ENCODE data around the gene IQCF2.
"Not testable (repeated sequence)": the region's sequence is repeated elsewhere in the genome, so short reads cannot be mapped to it uniquely, and the experiment has no call there.

Gene IQCF2

GRCh38 chr3:51860703-51861665 lies at the start of gene IQCF2:
TSS of gene IQCF2 (plus strand) at chr3:51861615. CDS start at chr3:51861667, 52 bp downstream.
- H3K4me3 Mint-ChIP-seq: no peak within 1 kb of the TSS
- H3K4me1 Mint-ChIP-seq: no peaks in the 10 kb centered on the region
- DNase-seq (ENCODE audit: low spot score in 2 of 2) (peak in 1 of 2 donors; percentile 38), ATAC-seq (no peak)
- H3K27ac Mint-ChIP-seq: no peak within 1 kb of the TSS
- H3K36me3 Mint-ChIP-seq: no peaks in the 10 kb centered on the region
- H3K9me3 Mint-ChIP-seq: no peaks in the 10 kb centered on the region

GRCh38 chr3:51813539-51813938 lies 47.9 kb upstream of the IQCF2 start:
- Mint-ChIP-seq H3K36me3 (no peaks in the 10 kb centered on the region), H3K27ac (no peak overlapping the region), H3K4me3 (no peak overlapping the region), H3K9me3 (no peaks in the 10 kb centered on the region), H3K4me1 (peaks cover 12% of the 10 kb centered on the region)
- no peak for ATAC-seq
- DNase-seq (ENCODE audit: low spot score in 2 of 2): peak in 1 of 2 donors; percentile 40

DNA sequence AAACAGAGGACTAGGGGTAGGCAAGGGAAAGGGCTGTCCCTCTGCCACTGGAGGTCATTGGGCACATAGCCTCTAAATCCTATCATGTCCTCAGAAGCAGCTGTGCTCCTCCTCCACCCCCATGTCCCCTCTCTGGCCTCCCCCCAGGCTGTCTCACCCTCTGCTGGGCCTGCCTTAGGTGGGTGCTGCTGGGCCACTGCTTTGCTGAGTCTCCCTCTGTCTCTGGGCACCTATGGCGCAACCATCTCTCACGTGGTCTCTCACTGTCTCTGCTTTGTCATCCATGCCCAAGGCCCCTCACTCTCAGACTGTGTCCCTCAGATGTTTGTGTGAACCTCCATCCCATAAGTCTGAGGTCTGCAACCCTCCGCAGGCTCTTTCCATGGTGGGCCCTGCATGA lies 47.4 kb upstream of the IQCF2 start:
- no peak for ATAC-seq
- H3K36me3 Mint-ChIP-seq: no peaks in the 10 kb centered on the region
- no peak overlapping the region for H3K4me3 Mint-ChIP-seq
- H3K4me1 Mint-ChIP-seq: peaks cover 7% of the 10 kb centered on the region
- H3K9me3 Mint-ChIP-seq: no peaks in the 10 kb centered on the region
- H3K27ac Mint-ChIP-seq: no peak overlapping the region
- no peak for DNase-seq (ENCODE audit: low spot score in 2 of 2)

DNA sequence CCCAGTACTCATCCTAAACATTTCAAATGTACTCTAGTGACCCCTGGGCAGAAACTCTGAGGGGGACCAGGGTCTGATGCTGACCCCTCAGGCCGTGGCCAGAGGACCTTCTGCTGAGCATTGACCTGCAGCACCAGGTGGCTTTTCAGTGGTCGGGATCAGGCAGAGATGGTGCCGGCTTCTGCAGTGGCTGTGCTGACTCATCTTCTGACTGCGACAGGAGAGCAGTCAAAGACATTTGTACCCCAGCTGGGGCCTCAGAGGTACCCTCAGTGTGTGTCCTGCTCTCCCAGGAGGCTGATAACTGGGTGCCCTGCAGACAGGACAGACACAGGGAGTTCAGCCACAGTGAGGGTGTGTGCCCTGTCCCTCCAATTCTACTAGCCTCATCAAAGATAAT lies 45.8 kb upstream of the IQCF2 start:
- Mint-ChIP-seq H3K4me3 (no peak overlapping the region), H3K4me1 (peaks cover 13% of the 10 kb centered on the region), H3K36me3 (no peaks in the 10 kb centered on the region), H3K9me3 (no peaks in the 10 kb centered on the region), H3K27ac (no peak overlapping the region)
- DNase-seq (ENCODE audit: low spot score in 2 of 2): no peak
- ATAC-seq: no peak

- ATAC-seq (no peak), DNase-seq (ENCODE audit: low spot score in 2 of 2) (no peak)
- H3K4me1 Mint-ChIP-seq: peaks cover 17% of the 10 kb centered on the region
- H3K27ac Mint-ChIP-seq: no peak overlapping the region
- H3K9me3 Mint-ChIP-seq: peaks cover 1% of the 10 kb centered on the region
- no peaks in the 10 kb centered on the region for H3K36me3 Mint-ChIP-seq
- H3K4me3 Mint-ChIP-seq: no peak overlapping the region
Observed at GRCh38 chr3:51816723-51817122, 44.7 kb upstream of the IQCF2 start.

DNA sequence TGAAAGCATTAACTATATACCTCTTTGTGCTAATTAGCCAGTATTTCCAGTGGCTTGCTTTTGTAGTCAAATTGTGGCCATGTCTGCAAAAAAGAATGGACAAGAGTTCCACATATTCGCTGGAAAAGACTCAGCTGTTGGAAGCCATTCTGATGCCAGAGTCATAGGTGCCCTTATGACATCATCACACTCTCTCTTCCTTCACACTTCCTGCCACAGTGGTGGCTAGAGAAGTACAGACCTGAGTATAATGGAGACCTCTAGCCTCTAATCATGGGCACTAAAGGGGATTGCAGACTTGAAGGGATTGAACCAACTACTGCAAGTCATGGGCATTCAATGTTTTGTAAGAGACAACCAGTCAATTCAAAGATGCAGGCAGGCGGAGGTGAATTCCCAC lies 44.0 kb upstream of the IQCF2 start:
- DNase-seq (ENCODE audit: low spot score in 2 of 2) (peak in 1 of 2 donors; percentile 40), ATAC-seq (peak; percentile 74)
- Mint-ChIP-seq H3K27ac (no peak overlapping the region), H3K4me3 (no peak overlapping the region), H3K4me1 (peaks cover 17% of the 10 kb centered on the region), H3K36me3 (no peaks in the 10 kb centered on the region), H3K9me3 (peaks cover 4% of the 10 kb centered on the region)

GRCh38 chr3:51819151-51819550 lies 42.3 kb upstream of the IQCF2 start:
- Mint-ChIP-seq H3K4me1 (peaks cover 29% of the 10 kb centered on the region), H3K36me3 (no peaks in the 10 kb centered on the region), H3K27ac (no peak overlapping the region), H3K9me3 (peaks cover 4% of the 10 kb centered on the region), H3K4me3 (no peak overlapping the region)
- ATAC-seq (no peak), DNase-seq (ENCODE audit: low spot score in 2 of 2) (no peak)

DNA sequence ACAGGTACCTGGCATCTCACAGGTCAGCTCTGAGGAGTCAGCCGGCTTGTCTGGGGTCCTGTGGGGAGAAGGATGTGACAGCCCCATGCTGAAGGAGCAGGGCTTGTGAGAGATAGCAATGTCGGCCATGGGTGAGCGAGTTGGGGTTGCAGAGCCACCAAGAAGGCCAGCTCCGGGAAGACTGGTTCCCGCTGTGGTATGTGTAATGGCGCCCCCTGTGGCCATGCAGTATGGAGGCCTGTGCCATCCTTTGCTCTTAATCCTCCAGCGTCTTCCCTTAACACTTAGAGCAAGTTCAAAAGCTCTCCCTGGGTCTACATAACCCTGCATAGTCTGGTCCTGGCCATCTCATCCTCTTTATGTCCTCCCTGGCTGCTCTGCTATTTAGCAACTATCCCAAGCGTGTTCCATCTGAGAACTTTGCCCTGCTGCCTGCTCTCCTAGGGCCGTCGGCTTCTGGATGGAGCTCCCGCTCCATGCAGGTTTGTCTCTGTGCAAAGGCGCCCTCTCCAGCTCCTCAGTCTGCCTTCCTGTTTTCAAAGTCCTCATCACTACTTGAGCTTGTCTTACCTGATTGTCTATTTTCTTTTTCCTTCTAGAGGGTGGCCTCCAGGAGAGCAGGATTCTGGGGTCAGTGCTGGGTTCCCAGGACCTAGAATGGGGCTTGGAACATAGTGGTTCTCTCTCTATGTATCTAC lies 41.6 kb upstream of the IQCF2 start:
- Mint-ChIP-seq H3K4me1 (peaks cover 29% of the 10 kb centered on the region), H3K9me3 (peaks cover 4% of the 10 kb centered on the region), H3K27ac (no peak overlapping the region), H3K36me3 (no peaks in the 10 kb centered on the region), H3K4me3 (no peak overlapping the region)
- no peak for ATAC-seq
- DNase-seq (ENCODE audit: low spot score in 2 of 2): peak in 1 of 2 donors; percentile 48

DNA sequence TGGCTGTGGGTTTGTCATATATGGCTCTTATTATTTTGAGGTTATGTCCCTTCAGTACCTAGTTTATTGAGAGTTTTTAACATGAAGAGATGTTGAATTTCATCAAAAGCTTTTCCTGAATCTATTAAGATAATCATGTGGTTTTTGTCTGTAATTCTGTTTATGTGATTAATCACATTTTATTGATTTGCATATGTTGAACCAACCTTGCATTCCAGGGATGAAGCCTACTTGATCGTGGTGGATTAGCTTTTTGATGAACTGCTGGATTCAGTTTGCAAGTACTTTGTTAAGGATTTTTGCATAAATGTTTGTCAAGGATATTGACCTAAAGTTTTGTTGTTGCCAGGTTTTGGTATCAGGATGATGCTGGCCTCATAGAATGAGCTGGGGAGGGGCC lies 33.1 kb upstream of the IQCF2 start:
- Mint-ChIP-seq H3K27ac (no peak overlapping the region), H3K9me3 (peaks cover 9% of the 10 kb centered on the region), H3K36me3 (no peaks in the 10 kb centered on the region), H3K4me1 (peaks cover 3% of the 10 kb centered on the region), H3K4me3 (no peak overlapping the region)
- ATAC-seq (no peak), DNase-seq (ENCODE audit: low spot score in 2 of 2) (peak in 1 of 2 donors; percentile 3)

DNA sequence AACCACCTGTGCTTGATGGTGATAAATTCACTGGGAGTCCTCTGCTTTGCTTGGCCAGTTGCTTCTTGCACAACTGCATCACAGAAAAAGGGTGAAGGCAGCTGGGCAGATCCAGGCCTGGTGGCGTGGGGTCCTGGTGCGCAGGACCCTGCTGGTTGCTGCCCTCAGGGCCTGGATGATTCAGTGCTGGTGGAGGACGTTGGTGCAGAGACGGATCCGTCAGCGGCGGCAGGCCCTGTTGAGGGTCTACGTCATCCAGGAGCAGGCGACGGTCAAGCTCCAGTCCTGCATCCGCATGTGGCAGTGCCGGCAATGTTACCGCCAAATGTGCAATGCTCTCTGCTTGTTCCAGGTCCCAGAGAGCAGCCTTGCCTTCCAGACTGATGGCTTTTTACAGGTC lies 31.1 kb upstream of the IQCF2 start:
- ATAC-seq (no peak), DNase-seq (ENCODE audit: low spot score in 2 of 2) (no peak)
- peaks cover 13% of the 10 kb centered on the region for H3K9me3 Mint-ChIP-seq
- no peaks in the 10 kb centered on the region for H3K4me1 Mint-ChIP-seq
- no peaks in the 10 kb centered on the region for H3K36me3 Mint-ChIP-seq
- no peak overlapping the region for H3K27ac Mint-ChIP-seq
- no peak overlapping the region for H3K4me3 Mint-ChIP-seq

DNA sequence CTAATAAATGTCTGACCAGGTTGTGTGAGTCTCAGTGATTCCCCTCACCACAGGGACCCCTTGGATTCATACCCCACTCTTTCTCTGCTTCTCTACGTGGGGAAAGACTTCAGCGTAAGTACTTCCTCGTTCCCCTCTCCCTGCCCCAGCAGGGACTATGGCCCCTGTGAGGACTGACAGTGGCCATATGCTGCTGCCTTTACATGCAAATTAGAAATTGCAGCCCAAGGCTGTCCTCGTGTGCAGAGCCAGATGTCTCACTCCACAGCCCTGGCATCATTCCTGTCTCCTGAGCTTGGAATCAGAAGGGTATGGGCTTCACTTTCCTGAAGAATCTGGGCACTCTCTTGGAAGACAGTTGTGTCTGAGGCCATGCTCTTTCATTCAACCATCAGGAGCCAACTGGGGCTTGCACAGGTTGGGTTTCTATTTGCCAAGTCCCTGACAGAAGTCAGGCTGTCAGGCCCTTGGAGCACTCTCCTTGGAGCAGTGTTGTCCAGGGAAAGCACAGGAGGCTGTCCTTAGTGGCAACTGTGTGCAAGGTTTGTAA lies 30.5 kb upstream of the IQCF2 start:
- no peak for ATAC-seq

DNA sequence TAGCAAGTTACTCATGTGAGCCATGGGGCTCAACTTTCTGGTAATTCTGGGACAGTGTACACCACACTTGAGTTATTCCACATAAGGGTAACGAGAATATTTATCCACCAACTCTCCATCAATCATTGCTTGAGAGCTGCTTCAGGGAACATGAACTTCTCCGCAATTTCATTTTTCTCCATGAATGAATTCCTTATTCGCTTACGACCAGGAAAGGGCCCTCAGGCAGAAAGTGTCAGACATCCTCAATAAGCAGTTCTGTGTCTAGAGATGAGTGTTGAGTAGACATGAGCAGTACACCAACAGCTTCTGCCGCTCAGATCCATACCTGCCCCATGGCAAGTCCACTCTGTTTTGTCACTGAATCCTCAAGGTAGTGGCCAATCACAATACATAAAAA lies 24.8 kb upstream of the IQCF2 start:
- peaks cover 4% of the 10 kb centered on the region for H3K9me3 Mint-ChIP-seq
- ATAC-seq (no peak), DNase-seq (ENCODE audit: low spot score in 2 of 2) (no peak)
- H3K36me3 Mint-ChIP-seq: no peaks in the 10 kb centered on the region
- no peak overlapping the region for H3K27ac Mint-ChIP-seq
- H3K4me1 Mint-ChIP-seq: no peaks in the 10 kb centered on the region
- H3K4me3 Mint-ChIP-seq: no peak overlapping the region

More for the DNA sequence above, 30.5 kb upstream of the IQCF2 start:
- no peak for DNase-seq (ENCODE audit: low spot score in 2 of 2)
- H3K36me3 Mint-ChIP-seq: no peaks in the 10 kb centered on the region
- H3K4me3 Mint-ChIP-seq: no peak overlapping the region
- H3K4me1 Mint-ChIP-seq: no peaks in the 10 kb centered on the region
- H3K9me3 Mint-ChIP-seq: peaks cover 13% of the 10 kb centered on the region
- no peak overlapping the region for H3K27ac Mint-ChIP-seq

DNA sequence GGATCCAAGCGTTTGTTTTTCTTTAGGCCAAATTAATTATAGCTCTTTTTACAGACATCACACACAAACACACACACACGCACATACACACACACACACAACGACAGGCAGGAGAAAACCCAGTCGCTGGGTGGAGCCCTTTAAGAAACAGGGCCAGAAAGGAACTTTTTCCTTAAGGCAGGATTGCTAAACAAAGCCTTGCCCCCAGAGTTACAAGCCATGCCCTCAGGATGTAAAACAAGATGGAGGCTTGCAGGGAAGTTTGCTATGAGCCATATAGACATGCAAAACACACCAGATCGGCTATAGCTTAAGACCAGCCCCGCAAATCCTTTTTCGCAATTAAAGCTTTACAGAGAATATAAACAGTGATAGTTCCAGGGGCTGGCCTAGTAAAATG lies 16.3 kb upstream of the IQCF2 start:
- H3K36me3 Mint-ChIP-seq: no peaks in the 10 kb centered on the region
- DNase-seq (ENCODE audit: low spot score in 2 of 2): no peak
- H3K9me3 Mint-ChIP-seq: peaks cover 8% of the 10 kb centered on the region
- H3K4me1 Mint-ChIP-seq: no peaks in the 10 kb centered on the region
- no peak for ATAC-seq
- no peak overlapping the region for H3K27ac Mint-ChIP-seq
- no peak overlapping the region for H3K4me3 Mint-ChIP-seq

- not testable (repeated sequence) for ATAC-seq; H3K4me1 Mint-ChIP-seq; H3K27ac Mint-ChIP-seq; DNase-seq (ENCODE audit: low spot score in 2 of 2); H3K9me3 Mint-ChIP-seq; H3K4me3 Mint-ChIP-seq; H3K36me3 Mint-ChIP-seq
Observed at GRCh38 chr3:51855411-51855810, 6.0 kb upstream of the IQCF2 start.

GRCh38 chr3:51862886-51863285 lies 1.5 kb downstream of the IQCF2 start:
- Mint-ChIP-seq H3K4me3 (no peak overlapping the region), H3K27ac (no peak overlapping the region), H3K9me3 (no peaks in the 10 kb centered on the region), H3K4me1 (no peaks in the 10 kb centered on the region), H3K36me3 (no peaks in the 10 kb centered on the region)
- no peak for ATAC-seq
- peak in 1 of 2 donors; percentile 41 for DNase-seq (ENCODE audit: low spot score in 2 of 2)

Data from stimulated activated effector memory CD8-positive, alpha-beta T cell treated with anti-CD3 and anti-CD28 coated beads, Interleukin-12 subunit alpha, Interleukin-12 subunit beta, amount 100 ng/mL, for 72 hours (primary cell).